Measurements from ENCODE around the gene RHOT2.

Gene RHOT2

GRCh38 chr16:634996-635395, 32.9 kb upstream of the RHOT2 start:
- ChIA-PET CTCF (no interaction called here), POLR2A (no interaction called here)
- TF ChIP-seq CTBP1 (IDR thresholded peaks at IDR 0.05; ENCODE audit: borderline replicate concordance): no peak
- DNase-seq (ENCODE audit: extremely low spot score): no peak

- CTCF ChIA-PET: no interaction called here
- POLR2A ChIA-PET: interaction anchor here (0.7 to 3.9 kb wide), 10 partner anchors 11 to 51 kb away, joined by 3 to 21 read pairs (median 4); partner anchors contain the start of genes RHOT2 and WDR90
- no peak for DNase-seq (ENCODE audit: extremely low spot score)
- TF ChIP-seq FOXA1 (IDR thresholded peaks at IDR 0.05) (no peak), FOXM1 (IDR thresholded peaks at IDR 0.05; ENCODE audit: borderline replicate concordance) (no peak), ELF4 (IDR thresholded peaks at IDR 0.05) (no peak), TARDBP (IDR thresholded peaks at IDR 0.05) (no peak), HDGF (IDR thresholded peaks at IDR 0.05; ENCODE audit: borderline replicate concordance) (no peak), L3MBTL2 (conservative IDR thresholded peaks at IDR 0.05) (peak; percentile 58), SP1 (IDR thresholded peaks at IDR 0.05) (no peak), ZNF384 (IDR thresholded peaks at IDR 0.05) (no peak)
Observed at GRCh38 chr16:635573-636205, 32.2 kb upstream of the RHOT2 start.

- ChIA-PET CTCF (interaction anchor here (0.7 kb wide), 1 partner anchor 12 kb away, joined by 3 read pairs; no protein-coding TSS in a partner anchor), POLR2A (interaction anchor here (0.7 to 3.9 kb wide), 13 partner anchors 9 to 109 kb away, joined by 3 to 21 read pairs (median 4); partner anchors contain the start of genes CAPN15, RHOT2 and WDR90)
- TF ChIP-seq L3MBTL2 (conservative IDR thresholded peaks at IDR 0.05): 0 out of 2 replicates have a peak, but pooled peaks have one; percentile 16
- no peak for TF ChIP-seq FOXA1 (IDR thresholded peaks at IDR 0.05)
- TF ChIP-seq ARNT (IDR thresholded peaks at IDR 0.05): peak; percentile 8; the same call in 1 of the 2 replicates
- peak; percentile 89 for DNase-seq (ENCODE audit: extremely low spot score)
Observed at GRCh38 chr16:636206-637080, 31.5 kb upstream of the RHOT2 start, which contains the start of gene METTL26. Gene METTL26, minus strand, starts transcription at chr16:636305. Its CDS starts 15 bp downstream, at chr16:636290.

- ChIA-PET CTCF (interaction anchor here (1.1 kb wide), 1 partner anchor 15 kb away, joined by 4 read pairs; no protein-coding TSS in a partner anchor), POLR2A (interaction anchor here (0.8 to 3.9 kb wide), 8 partner anchors 8 to 110 kb away, joined by 3 to 21 read pairs (median 4); partner anchors contain the start of genes CAPN15 and WDR90)
- peak; percentile 96 for DNase-seq (ENCODE audit: extremely low spot score)
- TF ChIP-seq ZNF384 (IDR thresholded peaks at IDR 0.05) (no peak), L3MBTL2 (conservative IDR thresholded peaks at IDR 0.05) (no peak), SP1 (IDR thresholded peaks at IDR 0.05) (no peak), LEF1 (IDR thresholded peaks at IDR 0.05; ENCODE audit: borderline replicate concordance) (no peak), ELF4 (IDR thresholded peaks at IDR 0.05) (no peak), NFRKB (IDR thresholded peaks at IDR 0.05) (no peak), SUZ12 (IDR thresholded peaks at IDR 0.05) (no peak), TARDBP (IDR thresholded peaks at IDR 0.05) (no peak), FOXA1 (IDR thresholded peaks at IDR 0.05) (no peak), ARNT (IDR thresholded peaks at IDR 0.05) (no peak), CTBP1 (IDR thresholded peaks at IDR 0.05; ENCODE audit: borderline replicate concordance) (no peak), HDGF (IDR thresholded peaks at IDR 0.05; ENCODE audit: borderline replicate concordance) (no peak), BHLHE40 (IDR thresholded peaks at IDR 0.05; ENCODE audit: borderline replicate concordance) (no peak), PKNOX1 (IDR thresholded peaks at IDR 0.05) (no peak), FOXK2 (IDR thresholded peaks at IDR 0.05) (no peak), FOXM1 (IDR thresholded peaks at IDR 0.05; ENCODE audit: borderline replicate concordance) (no peak)
Observed at GRCh38 chr16:637081-638018, 30.6 kb upstream of the RHOT2 start.

- no peak for DNase-seq (ENCODE audit: extremely low spot score)
- ChIA-PET POLR2A (interaction anchor here (1.1 to 3.9 kb wide), 3 partner anchors 10 to 111 kb away, joined by 3 to 21 read pairs (median 5); partner anchors contain the start of genes CAPN15 and WDR90), CTCF (interaction anchor here (1.1 kb wide), 1 partner anchor 16 kb away, joined by 4 read pairs; no protein-coding TSS in a partner anchor)
- TF ChIP-seq SUZ12 (IDR thresholded peaks at IDR 0.05) (no peak), ELF4 (IDR thresholded peaks at IDR 0.05) (no peak), HDGF (IDR thresholded peaks at IDR 0.05; ENCODE audit: borderline replicate concordance) (no peak), FOXK2 (IDR thresholded peaks at IDR 0.05) (no peak), LEF1 (IDR thresholded peaks at IDR 0.05; ENCODE audit: borderline replicate concordance) (no peak), TARDBP (IDR thresholded peaks at IDR 0.05) (no peak), FOXA1 (IDR thresholded peaks at IDR 0.05) (no peak), L3MBTL2 (conservative IDR thresholded peaks at IDR 0.05) (no peak), CTBP1 (IDR thresholded peaks at IDR 0.05; ENCODE audit: borderline replicate concordance) (no peak), SP1 (IDR thresholded peaks at IDR 0.05) (no peak), FOXM1 (IDR thresholded peaks at IDR 0.05; ENCODE audit: borderline replicate concordance) (no peak), NFRKB (IDR thresholded peaks at IDR 0.05) (no peak)
Observed at GRCh38 chr16:638034-638543, 29.8 kb upstream of the RHOT2 start.

- ChIA-PET CTCF (interaction anchor here (1.1 kb wide), 1 partner anchor 17 kb away, joined by 4 read pairs; no protein-coding TSS in a partner anchor), POLR2A (interaction anchor here (3.9 kb wide), 1 partner anchor 9 kb away, joined by 21 read pairs; no protein-coding TSS in a partner anchor)
- TF ChIP-seq ARNT (IDR thresholded peaks at IDR 0.05): no peak
- no peak for TF ChIP-seq TARDBP (IDR thresholded peaks at IDR 0.05)
- no peak for TF ChIP-seq ELF4 (IDR thresholded peaks at IDR 0.05)
- DNase-seq (ENCODE audit: extremely low spot score): no peak
Observed at GRCh38 chr16:638836-639235, 29.1 kb upstream of the RHOT2 start.

All from HEK293T (cell line).